ENCODE data around the gene FMN2.
"Not testable (repeated sequence)": the region's sequence is repeated elsewhere in the genome, so short reads cannot be mapped to it uniquely, and the experiment has no call there.

FMN2 gene

DNA sequence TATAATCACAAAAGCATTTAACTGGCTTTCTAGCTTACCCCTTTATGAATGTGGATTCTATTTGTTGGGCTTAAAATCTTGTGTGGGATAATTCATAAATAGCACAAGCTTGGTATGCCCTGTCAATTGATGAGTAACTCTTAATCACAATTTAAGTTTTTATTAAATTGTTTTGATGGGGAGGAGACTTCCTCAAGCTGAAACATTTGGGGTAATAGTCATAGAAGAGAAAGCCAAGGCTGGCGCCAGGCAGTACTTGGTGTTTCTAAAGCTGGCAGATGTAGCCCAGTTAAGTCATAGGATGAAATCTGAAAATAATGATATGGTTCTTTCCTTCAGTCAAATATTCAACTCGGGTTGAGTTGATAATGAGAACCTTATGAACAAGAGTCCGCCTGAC lies 167.2 kb downstream of the FMN2 start:
- no peak for DNase-seq

DNA sequence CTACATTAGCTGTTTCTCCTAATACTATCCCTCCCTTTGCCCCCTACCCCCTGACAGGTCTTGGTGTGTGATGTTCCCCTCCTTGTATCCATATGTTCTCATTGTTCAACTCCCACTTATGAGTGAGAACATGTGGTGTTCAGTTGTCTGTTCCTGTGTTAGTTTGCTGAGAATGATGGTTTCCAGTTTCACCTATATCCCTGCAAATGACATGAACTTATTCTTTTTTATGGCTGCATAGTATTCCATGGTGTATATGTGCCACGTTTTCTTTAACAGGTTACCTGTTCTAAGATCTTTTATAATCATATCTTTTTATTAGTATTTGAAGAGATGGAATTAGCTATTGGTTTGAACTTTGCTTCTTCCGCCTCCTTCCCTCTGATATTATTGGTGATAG lies 172.8 kb downstream of the FMN2 start:
- not testable (repeated sequence) for DNase-seq

DNA sequence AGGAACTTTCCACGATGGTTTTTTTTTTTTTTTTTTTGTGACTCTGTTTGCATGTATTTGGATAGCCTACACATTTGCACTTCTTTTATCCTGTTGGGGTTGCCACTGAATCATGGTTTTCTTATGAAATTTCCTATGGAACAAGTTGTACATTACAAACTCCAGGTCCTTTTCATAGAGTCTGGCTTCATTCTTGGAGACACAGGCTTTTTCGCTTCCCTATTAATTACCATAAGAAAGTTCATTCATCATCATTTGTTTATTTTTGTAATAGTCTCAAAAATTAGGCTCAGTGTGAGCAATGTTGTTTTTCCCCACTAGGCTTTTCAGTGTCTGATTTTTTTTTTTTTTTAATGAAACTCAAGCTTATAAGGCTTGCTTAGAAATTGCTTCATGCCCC lies 179.4 kb downstream of the FMN2 start:
- no peak for DNase-seq

DNA sequence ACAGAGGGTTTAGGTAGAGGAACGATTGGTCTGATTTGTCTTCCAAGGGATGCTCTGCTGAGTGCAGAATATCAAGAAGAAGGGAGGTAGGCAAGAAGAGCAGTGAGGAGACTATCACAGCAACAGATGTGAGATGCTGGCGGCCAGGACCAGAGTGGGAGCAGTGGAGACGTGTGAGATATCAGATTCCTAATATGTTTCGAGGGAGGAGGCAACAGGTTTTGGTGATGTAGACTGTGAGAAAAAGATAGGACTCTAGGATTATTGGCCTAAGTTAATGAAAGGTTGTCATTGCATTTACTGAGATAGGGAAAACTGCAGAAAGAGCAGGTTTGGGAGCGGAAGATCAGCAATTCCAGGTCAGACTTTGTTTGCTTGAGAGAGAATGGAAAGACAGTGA lies 182.9 kb downstream of the FMN2 start:
- DNase-seq: no peak

DNA sequence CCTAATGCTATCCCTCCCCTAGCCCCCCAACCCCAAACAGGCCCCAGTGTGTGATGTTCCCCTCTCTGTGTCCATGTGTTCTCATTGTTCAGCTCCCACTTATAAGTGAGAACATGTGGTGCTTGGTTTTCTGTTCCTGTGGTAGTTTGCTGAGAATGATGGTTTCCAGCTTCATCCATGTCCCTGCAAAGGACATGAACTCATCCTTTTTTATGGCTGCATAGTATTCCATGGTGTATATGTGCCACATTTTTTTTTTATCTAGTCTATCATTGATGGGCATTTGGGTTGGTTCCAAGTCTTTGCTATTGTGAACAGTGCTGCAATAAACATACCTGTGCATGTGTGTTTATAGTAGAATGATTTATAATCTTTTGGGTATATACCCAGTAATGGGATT lies 183.5 kb downstream of the FMN2 start:
- DNase-seq: not testable (repeated sequence)

DNA sequence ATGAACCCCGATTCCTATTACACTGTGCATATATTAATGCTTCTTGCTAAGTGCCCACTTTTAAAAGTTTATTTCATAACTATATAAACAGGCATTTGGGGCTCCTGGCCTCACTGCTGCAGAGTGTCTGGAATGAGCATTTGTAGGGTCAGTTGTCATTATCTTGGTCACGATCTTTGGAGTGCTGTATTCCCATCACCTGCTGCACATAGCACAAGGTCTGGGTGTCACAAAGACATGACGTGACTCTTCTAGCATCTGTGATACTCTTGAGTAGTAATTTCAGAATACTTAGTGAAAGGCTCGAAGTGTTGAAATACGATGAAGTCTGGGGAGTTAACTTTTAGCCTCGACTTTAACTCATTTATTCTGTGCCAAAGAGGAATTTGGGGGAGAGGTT lies 186.4 kb downstream of the FMN2 start:
- DNase-seq: no peak

DNA sequence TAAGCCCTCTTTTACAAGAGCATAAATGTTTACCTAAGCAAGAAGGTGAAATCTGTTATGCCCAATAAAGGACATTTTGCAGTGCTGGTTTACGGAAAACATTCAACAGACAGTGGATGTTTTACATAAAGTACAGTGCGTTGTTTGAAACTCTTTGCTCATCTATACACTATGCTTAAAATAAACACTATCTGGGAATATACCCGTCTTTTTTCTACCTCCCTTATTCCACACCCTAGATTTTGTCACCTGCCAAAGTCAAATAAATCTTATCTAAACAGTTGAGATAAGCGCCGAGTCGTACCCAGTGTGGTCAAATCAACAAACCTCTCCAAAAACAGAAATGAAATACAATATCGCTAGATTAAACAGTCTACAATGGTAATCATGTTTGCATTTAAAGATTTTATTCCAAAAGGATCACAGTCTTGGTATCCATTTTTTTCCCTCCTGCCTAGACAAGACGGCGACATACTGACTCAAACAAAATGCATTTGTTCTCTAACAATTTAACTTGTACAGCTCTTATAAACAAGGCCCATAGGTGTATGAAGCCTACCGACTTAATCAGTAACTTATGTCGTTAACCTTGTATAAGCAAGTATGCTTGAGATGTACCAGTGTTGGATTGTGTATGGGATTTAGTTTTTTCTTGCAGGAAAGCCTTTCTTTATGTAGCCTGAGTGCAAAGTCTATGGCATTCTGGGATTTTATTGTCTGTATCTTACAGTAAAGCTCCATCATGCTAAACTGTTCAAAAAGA lies 189.1 kb downstream of the FMN2 start:
- no peak for DNase-seq

DNA sequence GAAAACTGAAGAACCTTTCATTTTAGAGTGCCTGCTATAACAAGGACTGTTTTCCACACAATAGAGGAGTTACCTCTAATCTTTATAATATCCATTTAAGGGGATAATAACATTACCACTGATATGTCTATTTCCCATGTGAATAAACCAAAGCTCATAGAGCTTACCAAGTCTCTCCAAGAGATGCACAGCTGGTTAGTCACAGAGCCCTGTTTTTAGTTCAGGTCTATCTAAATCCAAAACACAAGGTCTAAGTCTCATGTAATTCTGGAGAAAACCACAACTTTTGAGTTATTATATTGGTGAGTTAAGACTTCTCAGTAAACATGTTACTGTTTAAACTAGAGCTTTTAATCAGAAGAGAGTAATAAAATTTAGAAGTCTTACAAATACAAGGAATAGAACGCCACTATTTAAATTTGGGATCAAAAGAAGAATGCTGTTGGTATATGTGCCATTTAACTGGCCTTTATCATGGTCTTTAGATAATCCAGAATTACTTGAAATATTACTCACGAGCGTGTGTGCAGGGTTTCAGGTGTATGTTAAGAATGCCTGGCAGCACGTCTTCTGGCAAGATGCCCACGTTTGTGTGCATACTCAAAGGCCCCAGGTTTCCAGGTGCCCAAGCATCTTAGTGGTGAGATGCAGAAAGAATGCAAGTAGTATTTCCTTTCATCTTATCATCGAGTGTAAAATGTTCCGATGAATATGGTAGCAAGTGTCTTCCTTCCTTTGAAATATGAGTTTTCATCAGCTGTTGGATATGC lies 190.6 kb downstream of the FMN2 start:
- DNase-seq: no peak

DNA sequence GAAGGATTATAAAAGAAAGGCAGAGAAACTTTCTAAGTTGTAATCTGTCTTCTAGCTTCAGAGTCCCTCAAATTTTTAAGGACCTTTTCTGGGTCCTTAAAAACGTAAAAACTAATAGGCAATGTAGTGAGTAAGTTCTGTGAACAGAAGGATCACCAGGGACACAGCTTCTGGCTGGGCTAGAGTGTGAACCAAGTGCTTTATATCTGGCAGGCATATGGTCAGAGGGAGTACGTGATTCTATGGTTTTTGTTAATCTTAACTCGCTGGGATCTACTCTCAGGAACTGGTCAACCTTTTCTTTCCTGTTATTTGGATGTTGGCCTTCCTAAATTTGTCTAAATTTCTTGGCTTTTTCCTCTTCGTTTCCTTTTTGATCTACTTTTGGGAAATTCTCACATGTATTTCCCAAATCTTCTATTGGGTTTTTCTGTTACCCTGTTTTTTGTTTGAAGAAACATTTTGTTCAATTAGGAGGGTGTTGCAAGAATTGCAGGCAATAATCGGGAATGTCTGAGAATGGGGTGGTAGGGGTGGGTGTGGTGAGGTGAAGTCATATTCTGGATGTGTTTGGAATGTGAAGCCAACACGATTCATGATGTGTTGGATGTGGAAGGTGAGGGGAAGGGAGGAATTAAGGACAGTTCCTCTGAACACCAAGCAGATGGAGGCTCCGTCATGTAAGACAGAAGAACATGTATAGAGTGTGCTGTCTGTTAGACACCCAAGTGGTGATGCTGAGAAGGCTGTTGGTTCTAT lies 193.2 kb downstream of the FMN2 start:
- no peak for DNase-seq

DNA sequence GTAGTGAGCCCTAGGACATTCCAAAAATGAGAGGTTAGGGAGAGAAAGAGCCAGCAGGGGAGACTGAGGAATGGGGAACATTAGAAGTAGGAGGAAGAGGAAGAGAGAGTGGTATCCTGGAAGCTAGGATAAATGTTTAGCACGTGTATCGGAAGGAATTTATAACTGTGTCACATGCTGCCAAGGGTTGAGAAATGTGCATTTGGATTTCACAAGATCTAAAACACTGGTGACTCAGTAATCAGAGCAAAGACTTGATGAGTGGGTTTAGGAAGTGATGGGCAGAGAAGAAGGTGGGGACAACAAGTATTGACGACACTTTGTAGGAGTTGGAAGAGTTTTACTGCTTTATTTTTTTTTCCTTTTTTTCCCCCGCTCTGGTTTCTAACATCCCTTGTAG lies 193.9 kb downstream of the FMN2 start:
- DNase-seq: no peak

DNA sequence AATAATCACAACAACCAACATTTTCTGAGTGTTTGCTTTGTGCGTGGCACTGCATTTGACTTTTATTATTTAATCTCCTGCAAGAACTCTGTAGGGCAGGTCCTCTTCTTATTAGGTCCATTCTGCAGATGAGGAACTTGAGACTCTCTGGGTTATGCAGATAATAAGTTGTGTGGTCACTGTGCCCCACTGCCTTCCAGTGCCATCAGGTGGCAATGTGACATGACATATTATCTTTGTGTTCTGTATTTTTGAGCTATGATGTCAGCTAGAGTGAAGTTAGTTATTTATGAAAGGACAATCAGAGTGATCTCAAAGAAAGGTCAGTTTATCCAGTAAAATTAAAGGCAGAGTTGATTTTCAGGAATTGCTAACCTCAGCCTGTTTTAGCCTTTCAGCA lies 196.0 kb downstream of the FMN2 start:
- no peak for DNase-seq

DNA sequence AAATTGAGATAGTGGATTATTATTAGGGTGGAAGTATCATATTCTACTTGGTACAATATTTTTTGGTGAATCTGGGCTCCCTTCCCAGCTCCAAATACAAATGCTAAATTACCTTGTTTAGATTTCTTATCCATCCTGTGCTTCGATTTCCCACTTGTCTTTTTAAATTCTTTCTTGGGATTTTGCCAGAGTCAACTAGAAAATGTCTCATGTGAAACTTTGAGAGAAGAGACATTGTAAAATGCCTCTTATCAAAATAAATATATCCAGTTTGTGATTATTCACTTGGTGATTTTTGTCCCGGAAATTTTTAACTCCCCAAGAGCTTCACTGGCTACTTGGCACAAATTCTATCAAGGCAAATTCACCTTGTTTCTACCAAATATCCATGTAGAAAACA lies 202.0 kb downstream of the FMN2 start:
- no peak for DNase-seq

DNA sequence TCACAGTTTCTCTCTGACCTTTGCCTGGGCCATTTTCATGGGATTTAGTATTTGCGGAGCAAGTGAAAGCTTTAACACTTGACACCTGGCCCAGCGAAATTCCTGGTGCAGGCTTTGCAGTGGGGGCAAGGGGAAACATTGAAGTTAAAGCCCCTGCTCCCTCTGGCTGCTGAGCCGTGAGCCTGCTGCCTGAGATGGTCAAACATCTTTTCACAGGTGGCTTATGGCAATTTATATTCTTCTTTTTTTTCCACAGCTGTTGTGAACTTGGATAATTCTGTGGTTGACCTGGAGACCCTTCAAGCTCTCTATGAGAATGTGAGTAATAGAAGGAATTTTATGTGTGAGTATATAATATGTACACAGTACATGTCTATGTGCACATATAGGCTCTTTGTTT lies 202.9 kb downstream of the FMN2 start:
- DNase-seq: no peak

DNA sequence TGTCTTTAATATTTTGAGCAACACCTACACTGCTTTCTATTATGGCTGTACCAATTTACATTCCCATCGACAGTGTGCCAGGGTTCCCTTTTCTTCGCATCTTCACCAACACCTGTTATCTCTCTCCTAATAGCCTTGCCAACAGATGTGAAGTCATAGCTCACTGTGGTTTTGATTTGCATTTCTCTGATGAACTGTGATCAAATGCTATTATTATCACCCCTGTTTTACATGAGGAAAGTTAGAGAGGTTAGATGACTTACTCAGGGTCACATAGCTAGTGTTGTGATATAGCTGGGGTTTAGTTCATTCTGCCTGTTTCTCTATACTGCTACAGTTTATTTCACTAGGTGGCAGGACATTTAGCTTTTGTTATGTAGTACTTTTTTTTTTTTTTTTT lies 204.1 kb downstream of the FMN2 start:
- no peak for DNase-seq

DNA sequence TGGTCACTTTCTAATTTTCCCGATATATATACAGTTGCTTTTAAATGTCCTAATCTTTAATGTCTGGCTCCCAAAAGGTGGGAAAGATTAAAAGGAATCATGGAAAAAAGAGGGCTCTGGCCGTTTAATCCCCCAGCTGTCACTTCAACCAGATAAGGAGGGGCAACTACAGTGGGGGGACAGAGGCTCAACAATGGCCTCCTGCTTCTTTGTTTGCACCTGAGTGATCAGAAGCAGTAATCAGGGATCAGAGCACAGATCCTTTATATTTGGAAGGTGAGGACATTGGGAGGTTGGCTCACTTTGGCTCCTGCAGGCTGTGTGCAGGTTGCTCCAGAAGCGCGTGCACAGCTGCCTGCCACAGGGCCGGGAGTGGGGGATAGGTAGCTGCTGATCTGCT lies 212.8 kb downstream of the FMN2 start:
- DNase-seq: no peak

DNA sequence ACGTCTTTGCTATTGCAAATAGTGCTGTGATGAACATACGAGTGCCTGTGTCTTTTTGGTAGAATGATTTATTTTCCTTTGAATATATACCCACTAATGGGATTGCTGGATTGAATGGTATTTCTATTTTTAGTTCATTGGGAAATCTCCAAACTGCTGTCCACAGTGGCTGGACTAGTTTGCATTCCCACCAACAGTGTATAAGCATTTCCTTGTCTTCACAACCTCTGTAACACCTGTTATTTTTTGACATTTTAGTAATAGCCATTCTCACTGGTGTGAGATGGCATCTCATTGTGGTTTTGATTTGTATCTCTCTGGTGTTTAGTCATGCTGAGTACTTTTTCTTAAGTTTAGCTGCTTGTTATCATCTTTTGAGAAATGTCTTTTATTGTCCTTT lies 215.0 kb downstream of the FMN2 start:
- DNase-seq: no peak

DNA sequence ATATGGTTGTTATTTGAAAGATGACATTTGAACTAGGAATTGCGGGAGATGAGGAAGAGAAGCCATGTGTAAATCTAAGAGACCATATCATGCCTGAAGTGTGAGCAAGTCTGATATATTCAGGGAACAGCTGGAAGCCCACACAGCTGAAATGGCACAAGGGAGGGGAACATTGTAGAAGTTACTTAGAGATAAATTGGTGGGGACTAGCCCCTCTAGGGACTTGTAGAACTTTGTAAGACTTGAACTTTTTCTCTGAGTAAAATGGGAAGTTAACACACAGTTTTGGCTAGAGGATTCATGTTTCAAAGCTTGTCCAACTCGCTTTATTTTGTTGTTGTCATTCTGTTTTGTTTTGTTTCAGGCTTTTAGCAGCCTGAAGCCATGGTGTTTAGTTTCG lies 216.4 kb downstream of the FMN2 start:
- DNase-seq: no peak

DNA sequence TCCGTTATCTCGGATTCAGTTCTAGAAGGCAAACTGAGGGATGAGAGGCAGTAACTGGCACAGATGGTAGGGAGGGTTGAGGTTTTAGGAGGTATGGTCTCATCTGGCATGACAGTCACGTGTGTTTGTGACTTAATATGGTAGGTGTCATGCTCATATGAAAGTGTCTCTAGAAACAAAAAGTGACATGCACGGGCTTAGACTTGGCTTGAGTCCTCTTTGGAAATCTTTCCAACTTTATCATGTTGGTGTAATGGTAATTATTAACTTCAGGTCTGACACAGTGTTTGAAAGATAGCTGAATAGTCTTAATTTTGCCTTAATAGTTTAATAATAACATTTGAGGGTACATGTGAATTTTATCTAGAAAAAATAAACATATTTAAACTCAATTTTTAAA lies 218.1 kb downstream of the FMN2 start:
- DNase-seq: no peak

DNA sequence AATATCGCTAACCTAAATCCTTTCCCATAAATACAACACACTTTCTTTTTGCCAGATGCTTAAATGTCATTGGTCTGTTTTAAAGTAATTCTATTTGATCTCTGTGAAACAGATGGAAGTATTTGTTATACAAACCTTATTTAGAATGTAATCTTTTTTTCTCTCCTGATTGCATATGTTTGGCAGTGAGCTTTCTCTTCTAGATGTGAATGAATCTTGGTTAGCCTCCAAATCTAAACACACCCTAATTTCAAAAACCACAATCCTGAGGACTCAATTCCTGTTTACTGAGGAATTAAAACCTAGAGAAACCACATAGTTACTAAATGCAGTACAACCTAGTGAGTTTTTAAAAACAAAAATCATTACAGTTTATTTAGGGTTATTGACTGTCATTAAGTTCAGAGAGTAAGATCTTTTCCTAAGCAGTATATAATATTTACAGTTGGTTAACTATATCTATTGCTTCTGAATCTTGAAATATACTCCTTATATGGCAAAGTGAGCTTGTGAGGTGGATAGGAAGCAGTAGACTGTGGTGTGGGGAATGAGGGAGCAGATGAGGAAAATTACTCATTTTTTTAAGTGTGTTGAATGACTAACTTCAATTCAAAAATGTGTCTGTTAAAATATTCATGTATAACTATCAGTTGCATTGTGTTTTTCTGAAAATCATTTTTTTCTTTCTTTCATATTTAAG lies 218.7 kb downstream of the FMN2 start:
- DNase-seq: no peak

DNA sequence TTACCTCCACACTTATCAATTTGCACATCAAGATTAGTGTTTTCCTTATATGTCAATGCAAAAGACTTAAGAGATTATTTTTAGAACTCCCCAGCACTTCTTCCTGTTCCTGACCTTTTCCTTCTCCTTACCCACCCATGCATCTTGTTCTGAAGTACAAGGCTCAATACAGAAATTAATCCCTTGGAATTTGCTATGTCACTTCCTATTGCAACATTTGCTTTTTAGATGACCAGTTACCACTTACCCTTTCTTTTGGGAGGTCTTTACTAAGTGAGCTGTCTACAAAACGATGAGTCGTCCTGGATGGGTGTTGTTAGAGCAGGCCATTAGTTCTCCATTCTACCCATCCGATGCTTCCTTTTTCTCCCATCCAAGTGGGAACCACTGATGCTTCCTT lies 221.2 kb downstream of the FMN2 start:
- DNase-seq: no peak

DNA sequence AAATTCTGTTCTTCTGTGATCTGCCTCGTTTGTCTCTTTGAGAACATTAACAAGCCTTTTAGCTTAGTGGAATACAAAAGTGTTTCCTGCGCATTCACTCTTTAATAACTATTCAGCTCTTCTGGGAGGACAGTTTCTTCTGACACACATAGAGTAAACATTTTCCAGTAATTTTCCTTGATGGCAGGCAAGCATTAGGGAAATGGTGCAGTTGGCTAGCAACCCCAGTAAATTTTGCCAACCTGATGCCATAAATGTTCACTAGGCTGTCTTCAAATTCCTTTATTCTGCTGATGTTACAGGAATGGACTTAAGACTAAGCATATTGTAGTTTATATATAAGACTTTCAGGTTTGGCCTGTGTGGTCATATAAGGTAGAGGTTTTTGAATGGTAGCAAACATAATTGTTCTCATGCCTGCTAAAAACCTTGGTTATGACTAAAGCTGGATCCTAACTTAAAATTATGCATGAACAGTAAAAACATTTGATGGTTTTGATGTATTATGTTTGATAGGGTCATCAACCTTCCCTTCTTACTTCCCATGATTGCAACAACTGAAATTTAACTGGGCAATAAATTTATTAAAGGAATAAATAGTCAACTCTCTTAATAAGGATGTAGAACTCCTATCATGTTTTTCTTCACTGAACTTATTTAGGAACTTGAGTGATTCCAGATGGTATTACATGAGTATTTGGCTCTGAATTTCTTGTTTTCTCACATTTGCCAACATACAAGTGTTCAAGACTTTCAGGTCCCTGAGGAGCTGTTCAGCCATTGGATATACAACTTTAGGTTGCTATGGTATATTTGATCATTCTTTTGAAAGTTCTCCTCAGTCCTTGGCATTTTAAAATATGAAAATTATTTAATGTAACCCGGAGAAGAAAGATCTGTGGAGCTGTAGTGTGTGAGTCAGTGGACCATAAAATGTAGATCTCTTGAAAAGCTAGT lies 223.4 kb downstream of the FMN2 start:
- no peak for DNase-seq

DNA sequence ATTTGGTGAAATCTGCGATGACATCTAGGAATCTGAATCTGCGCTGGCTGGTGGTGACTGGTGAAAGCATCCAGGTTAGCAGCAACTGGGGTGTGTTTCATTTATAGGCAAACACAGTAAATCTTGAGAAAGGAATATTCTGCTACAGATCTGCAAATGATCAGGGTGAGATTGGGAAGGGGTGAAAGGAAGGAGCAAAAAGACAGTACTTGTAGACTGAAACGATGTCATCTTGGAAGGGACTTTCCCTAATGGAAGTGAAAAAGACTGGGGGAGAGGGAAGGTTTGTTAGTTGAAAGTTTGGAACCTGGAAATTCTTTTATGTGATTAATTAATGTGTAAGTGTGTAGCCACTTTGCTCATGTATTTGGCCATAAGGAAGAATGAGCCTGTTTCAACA lies 228.3 kb downstream of the FMN2 start:
- no peak for DNase-seq

All from CD4-positive, alpha-beta T cell treated with Interleukin-17A for 1 hour (primary cell).